K562 (cell line): ENCODE results near the gene PRDM8. TPM values are rescaled to one million over a fixed set of nuclear protein-coding genes. Genes with fewer than 3 reads are reported as not detected.
A peak's percentile ranks its signal among the peaks of the same experiment; 100 is the strongest.

Experiments
- CBX3 ChIP-seq, 2 experiments: IDR thresholded peaks; 1 replicate in 1 of 2; 2 replicates in 1 of 2; pipeline ENCODE4 v1.6.1; 2012; ENCODE audit warnings: inconsistent platforms in 2 of 2, low read length in 2 of 2, borderline replicate concordance in 1 of 2, control low read depth in 1 of 2
- CGGBP1 ChIP-seq: fragments of 250-450 bp; sonication (Bioruptor Pico); IDR thresholded peaks from 2 replicates; pipeline ENCODE4 v1.9.0; 2021; ENCODE audit warnings: mild to moderate bottlenecking
- CHD4 ChIP-seq: fragments of 200-600 bp; sonication (generic); IDR thresholded peaks from 3 replicates; pipeline ENCODE4 v1.6.1; 2012; ENCODE audit warnings: low read depth, mild to moderate bottlenecking, mixed read lengths, low read length, inconsistent platforms; ENCODE audit not compliant: insufficient read depth, insufficient replicate concordance, poor library complexity, severe bottlenecking
- NCOA6 ChIP-seq: fragments of 450-650 bp; IDR thresholded peaks from 2 replicates; pipeline ENCODE4 v1.6.1; 2017; ENCODE audit warnings: mild to moderate bottlenecking
- PML ChIP-seq: IDR thresholded peaks from 2 replicates; pipeline ENCODE4 v1.6.1; 2012; ENCODE audit warnings: low read length, inconsistent platforms
- RERE ChIP-seq: sonication (generic); formaldehyde crosslinking; IDR thresholded peaks from 2 replicates; pipeline ENCODE4 v1.8.0; 2023; ENCODE audit warnings: missing genetic modification reagents, mild to moderate bottlenecking, borderline replicate concordance
- TARDBP ChIP-seq: fragments of 450-650 bp; IDR thresholded peaks from 2 replicates; pipeline ENCODE4 v1.6.1; 2016
- ZBTB17 ChIP-seq: fragments of 450-650 bp; formaldehyde crosslinking; IDR thresholded peaks from 2 replicates; pipeline ENCODE4 v1.4.0; 2020; ENCODE audit warnings: mild to moderate bottlenecking
- ZNF41 ChIP-seq: fragments of 250-450 bp; sonication (Bioruptor Pico); conservative IDR thresholded peaks from 2 replicates; pipeline ENCODE4 v1.4.0; 2020; ENCODE audit warnings: mild to moderate bottlenecking
- polyA plus RNA-seq, 8 experiments: library from polyadenylated mRNA; depleted of rRNA in 4 of 8; stranded (reverse) in 5 of 8; unstranded in 3 of 8; fragments of >200 nt; fragmentation: Nextera tagmentation in 2 of 8; fragmentation: Illumina TruSeq in 1 of 8; extraction: Ambion mirVana in 2 of 8; extraction: Trizol in 1 of 8; gene quantifications; 2 replicates each; pipeline versions ENCODE4 v1.2.1 to v1.2.3, GENCODE V29; 2011 to 2014; ENCODE audit warnings: inconsistent platforms in 1 of 8, missing spikeins in 1 of 8
- total RNA-seq, 7 experiments: library from RNA; depleted of rRNA in 6 of 7; stranded (reverse); fragments of >200 nt in 6 of 7; fragmentation: Illumina TruSeq in 2 of 7; extraction: Trizol in 2 of 7; gene quantifications; 2 replicates each; pipeline versions ENCODE4 v1.2.1 to v1.2.3, GENCODE V29; 2011 to 2021; ENCODE audit warnings: low replicate concordance in 1 of 7
- TF ChIP-seq, protein P1 (sequence below): fragments of 450-650 bp; IDR thresholded peaks from 2 replicates; pipeline ENCODE4 v1.6.1; 2016; ENCODE audit warnings: borderline replicate concordance

The PRDM8 gene
- total and polyA plus RNA-seq, 9 of the 15 experiments (the other 6 are each of a cell fraction or from before 2014, with no cell fraction given): 0.40 TPM; not detected in 8

- no peak for TF ChIP-seq CHD4
- TF ChIP-seq NCOA6: no peak
- no peak for TF ChIP-seq ZNF41 (CRISPR knock-in tag)
- TF ChIP-seq, protein P1, sequence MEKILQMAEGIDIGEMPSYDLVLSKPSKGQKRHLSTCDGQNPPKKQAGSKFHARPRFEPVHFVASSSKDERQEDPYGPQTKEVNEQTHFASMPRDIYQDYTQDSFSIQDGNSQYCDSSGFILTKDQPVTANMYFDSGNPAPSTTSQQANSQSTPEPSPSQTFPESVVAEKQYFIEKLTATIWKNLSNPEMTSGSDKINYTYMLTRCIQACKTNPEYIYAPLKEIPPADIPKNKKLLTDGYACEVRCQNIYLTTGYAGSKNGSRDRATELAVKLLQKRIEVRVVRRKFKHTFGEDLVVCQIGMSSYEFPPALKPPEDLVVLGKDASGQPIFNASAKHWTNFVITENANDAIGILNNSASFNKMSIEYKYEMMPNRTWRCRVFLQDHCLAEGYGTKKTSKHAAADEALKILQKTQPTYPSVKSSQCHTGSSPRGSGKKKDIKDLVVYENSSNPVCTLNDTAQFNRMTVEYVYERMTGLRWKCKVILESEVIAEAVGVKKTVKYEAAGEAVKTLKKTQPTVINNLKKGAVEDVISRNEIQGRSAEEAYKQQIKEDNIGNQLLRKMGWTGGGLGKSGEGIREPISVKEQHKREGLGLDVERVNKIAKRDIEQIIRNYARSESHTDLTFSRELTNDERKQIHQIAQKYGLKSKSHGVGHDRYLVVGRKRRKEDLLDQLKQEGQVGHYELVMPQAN: no peak
- no peak for TF ChIP-seq CGGBP1 (CRISPR knock-in tag)
- peak; percentile 82 for TF ChIP-seq TARDBP
- TF ChIP-seq CBX3 (IDR thresholded peaks at IDR 0.05; ENCODE audit: borderline replicate concordance in 1 of 2, low read length in 2 of 2): peak in 1 of 2 experiments; percentile 82; a peak in 1 of 3 replicates
- TF ChIP-seq ZBTB17: no peak
- peak; percentile 98 for TF ChIP-seq PML
- TF ChIP-seq RERE (CRISPR knock-in tag): no peak
Measured at GRCh38 chr4:80253510-80253909, 56.2 kb downstream of the PRDM8 start (continued).
